Keratinocyte (primary cell): ENCODE data around the gene SMYD5. TPM values are rescaled to one million over a fixed set of nuclear protein-coding genes. Genes with fewer than 3 reads are reported as not detected.

Experiments
- DNase-seq: peaks from one replicate; pipeline ENCODE4 v3.0.0-alpha.2; 2011; ENCODE audit warnings: low read depth, missing footprints, low spot score
- FAIRE-seq: peaks from 2 replicates; lab custom pipeline; 2011; peaks lifted over from hg19 to GRCh38; lab: Jason Lieb, UNC
- H2AFZ ChIP-seq: 2 replicates; pipeline ENCODE4 v1.6.0; 2012; ENCODE audit warnings: low read length, control low read depth, inconsistent platforms; ENCODE audit not compliant: control insufficient read depth
- H3K27ac ChIP-seq: 2 replicates; pipeline ENCODE4 v1.5.1; 2011; ENCODE audit warnings: low read length; ENCODE audit not compliant: control insufficient read depth, insufficient read depth
- H3K27me3 ChIP-seq: 3 replicates; pipeline ENCODE4 v1.6.0; 2011; ENCODE audit warnings: low read length; ENCODE audit not compliant: control insufficient read depth, insufficient read depth; ENCODE audit errors: extremely low read depth
- H3K36me3 ChIP-seq, 2 experiments: 2 replicates in 1 of 2; 3 replicates in 1 of 2; pipeline ENCODE4 v1.5.1; 2011; ENCODE audit warnings: low read length in 2 of 2, mild to moderate bottlenecking in 1 of 2; ENCODE audit not compliant: control insufficient read depth in 2 of 2, insufficient read depth in 2 of 2; ENCODE audit errors: extremely low read depth in 1 of 2
- H3K4me1 ChIP-seq: 3 replicates; pipeline ENCODE4 v1.5.1; 2011; ENCODE audit warnings: low read length; ENCODE audit not compliant: control insufficient read depth, insufficient read depth; ENCODE audit errors: extremely low read depth
- H3K4me2 ChIP-seq: 3 replicates; pipeline ENCODE4 v1.6.0; 2011; ENCODE audit warnings: low read depth, low read length; ENCODE audit not compliant: control insufficient read depth, insufficient read depth; ENCODE audit errors: extremely low read depth
- H3K4me3 ChIP-seq, 3 experiments: fragments of 200-600 bp in 1 of 3; sonication (generic) in 1 of 3; 2 replicates in 2 of 3; 3 replicates in 1 of 3; pipeline ENCODE4 v1.5.1; 2011 to 2016; ENCODE audit warnings: low read length in 3 of 3, mild to moderate bottlenecking in 3 of 3, control low read depth in 2 of 3, inconsistent platforms in 1 of 3, low read depth in 1 of 3, mixed read lengths in 1 of 3, mixed run types in 1 of 3, moderate library complexity in 1 of 3; ENCODE audit not compliant: control insufficient read depth in 2 of 3, insufficient read depth in 2 of 3; ENCODE audit errors: extremely low read depth in 1 of 3
- H3K79me2 ChIP-seq: 2 replicates; pipeline ENCODE4 v1.6.0; 2012; ENCODE audit warnings: low read length; ENCODE audit not compliant: control insufficient read depth, insufficient read depth
- H3K9ac ChIP-seq: 3 replicates; pipeline ENCODE4 v1.6.0; 2011; ENCODE audit warnings: low read length; ENCODE audit not compliant: control insufficient read depth, insufficient read depth; ENCODE audit errors: extremely low read depth
- H3K9me1 ChIP-seq: 3 replicates; pipeline ENCODE4 v1.6.0; 2011; ENCODE audit warnings: low read length; ENCODE audit not compliant: control insufficient read depth, insufficient read depth; ENCODE audit errors: extremely low read depth
- H3K9me3 ChIP-seq: 2 replicates; pipeline ENCODE4 v1.5.1; 2012; ENCODE audit warnings: low read depth, low read length; ENCODE audit not compliant: control insufficient read depth
- H4K20me1 ChIP-seq: 3 replicates; pipeline ENCODE4 v1.6.0; 2011; ENCODE audit warnings: low read length; ENCODE audit not compliant: control insufficient read depth, insufficient read depth; ENCODE audit errors: extremely low read depth
- CTCF ChIP-seq, 3 experiments: IDR thresholded peaks in 1 of 3; conservative IDR thresholded peaks in 1 of 3; optimal IDR thresholded peaks in 1 of 3; 2 replicates in 2 of 3; 3 replicates in 1 of 3; pipeline versions ENCODE3 to v1.5.1; 2011; ENCODE audit warnings: low read length in 3 of 3, mild to moderate bottlenecking in 3 of 3, moderate library complexity in 2 of 3, control low read depth in 1 of 3, inconsistent platforms in 1 of 3; ENCODE audit not compliant: insufficient read depth in 2 of 3; ENCODE audit errors: extremely low read depth in 1 of 3
- EZH2 ChIP-seq: IDR thresholded peaks from one replicate; pipeline ENCODE4 v1.6.1; 2012; ENCODE audit warnings: inconsistent platforms, mild to moderate bottlenecking, low read length, moderate library complexity
- dilution Hi-C: fragments of 300-500 bp; cut with MboI; formaldehyde crosslinking; loops from one replicate; pipeline ENCODE4 v1.7.0; 2020; ENCODE audit warnings: low sequenced_read_pairs; ENCODE audit not compliant: extremely low pct_ligation_motif_present
- polyA plus RNA-seq, 5 experiments: library from polyadenylated mRNA; depleted of rRNA in 3 of 5; stranded (reverse) in 3 of 5; stranded (forward) in 1 of 5; unstranded in 1 of 5; fragments of >200 nt; gene quantifications; 1 replicate in 1 of 5; 2 replicates in 3 of 5; 3 replicates in 1 of 5; pipeline versions ENCODE4 v1.2.1 to v1.2.3, GENCODE V29; 2011 to 2012; ENCODE audit warnings: missing spikeins in 2 of 5, low read depth in 1 of 5, low replicate concordance in 1 of 5

Gene SMYD5
- polyA plus RNA-seq, 1 donor (not counting 4 experiments of a cell fraction or from before 2014, with no cell fraction given): 18.6 TPM

GRCh38 chr2:73243884-73244570 is 30.0 kb downstream of the SMYD5 start:
- no peak overlapping the region for H2AFZ ChIP-seq
- H3K79me2 ChIP-seq: peaks cover 44% of the 10 kb centered on the region
- H4K20me1 ChIP-seq: peaks cover 40% of the 10 kb centered on the region
- DNase-seq (peak; percentile 45), FAIRE-seq (peak; percentile 99)
- no peak overlapping the region for H3K9ac ChIP-seq
- no peak overlapping the region for H3K4me3 ChIP-seq
- H3K4me1 ChIP-seq: peaks cover 26% of the 10 kb centered on the region
- dilution Hi-C loops: no loop called here
- TF ChIP-seq CTCF (optimal IDR thresholded peaks at IDR 0.05 in 1 of 3, IDR thresholded peaks at IDR 0.05 in 1 of 3, conservative IDR thresholded peaks at IDR 0.05 in 1 of 3; ENCODE audit: extremely low read depth in 1 of 3, insufficient read depth in 2 of 3, low read length in 3 of 3): no peak
- H3K9me1 ChIP-seq: peaks cover 9% of the 10 kb centered on the region
- H3K4me2 ChIP-seq: no peak overlapping the region
- peak overlapping the region; percentile 17 for H3K27ac ChIP-seq
- no peaks in the 10 kb centered on the region for H3K27me3 ChIP-seq
- no peaks in the 10 kb centered on the region for H3K9me3 ChIP-seq
- peaks cover 45 to 60% of the 10 kb centered on the region in 2 experiments for H3K36me3 ChIP-seq

- H3K36me3 ChIP-seq: peaks cover 46 to 61% of the 10 kb centered on the region in 2 experiments
- H3K4me2 ChIP-seq: no peak overlapping the region
- TF ChIP-seq EZH2 (no peak), CTCF (optimal IDR thresholded peaks at IDR 0.05 in 1 of 3, IDR thresholded peaks at IDR 0.05 in 1 of 3, conservative IDR thresholded peaks at IDR 0.05 in 1 of 3; ENCODE audit: extremely low read depth in 1 of 3, insufficient read depth in 2 of 3, low read length in 3 of 3) (no peak)
- H3K4me3 ChIP-seq: no peak overlapping the region
- peaks cover 7% of the 10 kb centered on the region for H3K9me1 ChIP-seq
- H2AFZ ChIP-seq: no peak overlapping the region
- H3K9me3 ChIP-seq: no peaks in the 10 kb centered on the region
- H3K27ac ChIP-seq: no peak overlapping the region
- H3K27me3 ChIP-seq: no peaks in the 10 kb centered on the region
- H3K9ac ChIP-seq: no peak overlapping the region
- H3K4me1 ChIP-seq: peaks cover 21% of the 10 kb centered on the region
- H3K79me2 ChIP-seq: peaks cover 38% of the 10 kb centered on the region
- dilution Hi-C loops: no loop called here
- H4K20me1 ChIP-seq: peaks cover 36% of the 10 kb centered on the region
- no peak for FAIRE-seq
- DNase-seq: no peak
These were observed 30.5 kb downstream of the SMYD5 start for GRCh38 chr2:73244580-73244979.
